Transverse colon (tissue), 4 donors: Measurements from ENCODE around the gene POU2F3. TPM values are rescaled to one million over a fixed set of nuclear protein-coding genes. Genes with fewer than 3 reads are reported as not detected.
A peak's percentile ranks its signal among the peaks of the same experiment; 100 is the strongest.

Source experiments
- DNase-seq: peaks from one replicate; pipeline ENCODE4 v3.0.0-alpha.2; 2019
- H3K27ac ChIP-seq, 4 donors: fragments of 200-600 bp; sonication (generic); 2 replicates each; pipeline ENCODE4 v1.5.1; 2016 to 2018; ENCODE audit warnings: inconsistent platforms in 4 of 4
- H3K27me3 ChIP-seq: fragments of 200-600 bp; sonication (generic); 2 replicates; pipeline ENCODE4 v1.5.1; 2017; ENCODE audit warnings: inconsistent platforms
- H3K36me3 ChIP-seq, 4 donors: fragments of 200-600 bp; sonication (generic); 2 replicates each; pipeline ENCODE4 v1.5.1; 2017 to 2019; ENCODE audit warnings: inconsistent platforms in 4 of 4
- H3K4me1 ChIP-seq, 4 donors: fragments of 200-600 bp; sonication (generic); 2 replicates each; pipeline ENCODE4 v1.5.1; 2017 to 2020; ENCODE audit warnings: inconsistent platforms in 4 of 4
- H3K4me3 ChIP-seq, 4 donors: fragments of 200-600 bp; sonication (generic); 1 replicate in 1 of 4; 2 replicates in 3 of 4; pipeline versions ENCODE4 v1.5.1 to v1.6.1; 2017 to 2019; ENCODE audit warnings: inconsistent platforms in 4 of 4
- H3K9me3 ChIP-seq, 2 donors: fragments of 200-600 bp; sonication (generic); 2 replicates each; pipeline ENCODE4 v1.5.1; 2017 to 2019; ENCODE audit warnings: inconsistent platforms in 2 of 2
- CTCF ChIP-seq, 5 experiments: fragments of 200-600 bp in 3 of 5; fragments of 450-650 bp in 2 of 5; sonication (generic) in 3 of 5; IDR thresholded peaks; 1 replicate in 2 of 5; 2 replicates in 3 of 5; pipeline ENCODE4 v1.5.1; 2016 to 2017; ENCODE audit warnings: antibody characterized with exemption in 5 of 5, inconsistent platforms in 3 of 5, mild to moderate bottlenecking in 2 of 5, moderate library complexity in 1 of 5
- EP300 ChIP-seq: sonication (generic); formaldehyde crosslinking; IDR thresholded peaks from one replicate; pipeline ENCODE4 v1.6.1; 2017; ENCODE audit warnings: antibody characterized with exemption, low read depth
- POLR2A ChIP-seq: fragments of 450-650 bp; IDR thresholded peaks from one replicate; pipeline ENCODE4 v1.6.1; 2016; ENCODE audit warnings: antibody characterized with exemption, mild to moderate bottlenecking, moderate library complexity
- POLR2AphosphoS5 ChIP-seq, 3 donors: sonication (generic); formaldehyde crosslinking; IDR thresholded peaks; one replicate each; pipeline ENCODE4 v1.6.1; 2016; ENCODE audit warnings: antibody characterized with exemption in 3 of 3
- WGBS, 2 donors: methylation state at CpG; one replicate each; pipeline ENCODE4 v1.1.5; 2018; ENCODE audit warnings: low coverage in 1 of 2; 5-methylcytosine and 5-hydroxymethylcytosine counted together
- in situ Hi-C, 4 donors: fragments of 200-750 bp; cut with MboI; loops; one replicate each; pipeline versions ENCODE4 v1.15.0 to v1.15.1; 2017; ENCODE audit warnings: low sequenced_read_pairs in 3 of 4, low pct_ligation_motif_present in 1 of 4, low pct_unique_long_range_greater_than_20kb in 1 of 4
- intact Hi-C: fragments of 100-400 bp; cut with DNase I; formaldehyde crosslinking; loops from one replicate; pipeline ENCODE4 v1.15.1; 2023; ENCODE audit warnings: low total_unique reads
- total RNA-seq, 4 donors: library from RNA; depleted of rRNA; stranded (reverse); fragments of >200 nt; gene quantifications; one replicate each; pipeline ENCODE4 v1.1.0, GENCODE V29; 2016

Gene POU2F3
- total RNA-seq, 4 donors from 2014 or later = 1.9 to 2.2 TPM; not detected in 2

- in situ Hi-C loops = loop anchor here in 1 of 4 donors (25.0 kb wide), 1 partner anchor 112 kb away; no protein-coding TSS in a partner anchor
- peaks cover 24% of the 10 kb centered on the region for H3K27me3 ChIP-seq
- intact Hi-C loops = no loop called here
- TF ChIP-seq POLR2AphosphoS5 (IDR thresholded peaks at IDR 0.05) (peak in 1 of 3 donors; percentile 22), CTCF (IDR thresholded peaks at IDR 0.05) (no peak), POLR2A (peak; percentile 31)
- H3K4me1 ChIP-seq = peaks cover 13 to 30% (median 19%) of the 10 kb centered on the region in 4 donors
- 2% methylated on average over 58 of the region's 84 CpGs; no CpG with 5 or more reads in 1 of the 2 donors for WGBS, 2 donors
- peak within 1 kb of the TSS; percentile 48 to 82 (median 58) for H3K4me3 ChIP-seq
- DNase-seq = peak; percentile 36
- no peaks in the 10 kb centered on the region for H3K9me3 ChIP-seq
- peak within 1 kb of the TSS; percentile 73 to 88 (median 83) for H3K27ac ChIP-seq
- H3K36me3 ChIP-seq = no peaks in the 10 kb centered on the region
These were observed 85.2 kb downstream of the POU2F3 start, which contains the start of gene TLCD5 for GRCh38 chr11:120324932-120325810. TLCD5 (plus strand) TSS chr11:120325299; CDS start chr11:120327442, 2,143 bp downstream.

- H3K9me3 ChIP-seq = no peaks in the 10 kb centered on the region
- peak overlapping the region; percentile 73 to 88 (median 83) for H3K27ac ChIP-seq
- no peaks in the 10 kb centered on the region for H3K36me3 ChIP-seq
- in situ Hi-C loops (loop anchor here in 1 of 4 donors (25.0 kb wide), 1 partner anchor 111 kb away; no protein-coding TSS in a partner anchor), intact Hi-C loops (no loop called here)
- peaks cover 24% of the 10 kb centered on the region for H3K27me3 ChIP-seq
- DNase-seq = no peak
- no peak for TF ChIP-seq EP300
- no peak for TF ChIP-seq POLR2A
- TF ChIP-seq POLR2AphosphoS5 (IDR thresholded peaks at IDR 0.05) = no peak
- TF ChIP-seq CTCF (IDR thresholded peaks at IDR 0.05) = no peak
- WGBS, 2 donors = 55 to 70% methylated on average over 1 to 3 of the region's 3 CpGs
- H3K4me3 ChIP-seq = peak overlapping the region in 1 of 4 donors; percentile 64
- H3K4me1 ChIP-seq = peaks cover 13 to 30% (median 19%) of the 10 kb centered on the region in 4 donors
These were observed 86.3 kb downstream of the POU2F3 start for GRCh38 chr11:120326228-120326627.

GRCh38 chr11:120326845-120327281 is 86.9 kb downstream of the POU2F3 start:
- TF ChIP-seq POLR2AphosphoS5 (IDR thresholded peaks at IDR 0.05) (no peak), POLR2A (no peak), EP300 (no peak), CTCF (IDR thresholded peaks at IDR 0.05) (no peak)
- Histone ChIP-seq H3K27me3 (peaks cover 24% of the 10 kb centered on the region), H3K4me3 (no peak overlapping the region), H3K36me3 (no peaks in the 10 kb centered on the region), H3K4me1 (peaks cover 13 to 34% (median 19%) of the 10 kb centered on the region in 4 donors), H3K27ac (peak overlapping the region in 3 of 4 donors; percentile 32 to 88 (median 45)), H3K9me3 (no peaks in the 10 kb centered on the region)
- intact Hi-C loops (no loop called here), in situ Hi-C loops (loop anchor here in 1 of 4 donors (25.0 kb wide), 1 partner anchor 110 kb away; no protein-coding TSS in a partner anchor)
- no peak for DNase-seq
- 31 to 36% methylated on average over 4 of the region's 4 CpGs for WGBS, 2 donors

GRCh38 chr11:120327311-120327710 is 87.4 kb downstream of the POU2F3 start:
- DNase-seq = no peak
- Histone ChIP-seq H3K4me1 (peaks cover 13 to 35% (median 19%) of the 10 kb centered on the region in 4 donors), H3K27ac (peak overlapping the region in 3 of 4 donors; percentile 14 to 45 (median 32)), H3K36me3 (no peaks in the 10 kb centered on the region), H3K27me3 (peaks cover 24% of the 10 kb centered on the region), H3K4me3 (no peak overlapping the region), H3K9me3 (no peaks in the 10 kb centered on the region)
- TF ChIP-seq CTCF (IDR thresholded peaks at IDR 0.05) (no peak), POLR2AphosphoS5 (IDR thresholded peaks at IDR 0.05) (no peak), POLR2A (no peak), EP300 (no peak)
- WGBS, 2 donors = 26 to 75% methylated on average over 3 to 4 of the region's 4 CpGs
- in situ Hi-C loops (loop anchor here in 1 of 4 donors (25.0 kb wide), 1 partner anchor 110 kb away; no protein-coding TSS in a partner anchor), intact Hi-C loops (no loop called here)
